Lung (tissue), 12 donors: ENCODE measurements around the gene SCD. TPM values are rescaled to one million over a fixed set of nuclear protein-coding genes. Genes with fewer than 3 reads are reported as not detected.

Source experiments
- ATAC-seq: fragments of 200-7000 bp; cut with Tn5 transposase; one replicate; pipeline ENCODE4 v1.9.1; 2020; ENCODE audit warnings: moderate number of reproducible peaks; ENCODE audit not compliant: insufficient read depth, low FRiP score
- DNase-seq, 3 donors: peaks; one replicate each; pipeline ENCODE4 v3.0.0-alpha.2; 2013 to 2017
- H3K27ac ChIP-seq, 2 donors: one replicate each; pipeline ENCODE4 v1.5.1; 2013; ENCODE audit warnings: mild to moderate bottlenecking in 2 of 2, moderate library complexity in 2 of 2, control low read depth in 1 of 2, inconsistent platforms in 1 of 2, low read depth in 1 of 2, low read length in 1 of 2
- H3K27me3 ChIP-seq, 3 donors: one replicate each; pipeline ENCODE4 v1.5.1; 2013; ENCODE audit warnings: low read length in 2 of 3; ENCODE audit not compliant: control insufficient read depth in 3 of 3, insufficient read depth in 3 of 3
- H3K36me3 ChIP-seq, 4 donors: one replicate each; pipeline ENCODE4 v1.5.1; 2013; ENCODE audit warnings: low read length in 4 of 4, mild to moderate bottlenecking in 1 of 4, moderate library complexity in 1 of 4; ENCODE audit not compliant: control insufficient read depth in 4 of 4, insufficient read depth in 4 of 4
- H3K4me1 ChIP-seq, 5 donors: one replicate each; pipeline ENCODE4 v1.5.1; 2013; ENCODE audit warnings: low read length in 5 of 5, mild to moderate bottlenecking in 2 of 5, moderate library complexity in 1 of 5; ENCODE audit not compliant: control insufficient read depth in 5 of 5, insufficient read depth in 5 of 5
- H3K4me3 ChIP-seq: one replicate; pipeline ENCODE4 v1.5.1; 2013; ENCODE audit warnings: mild to moderate bottlenecking, control low read depth, moderate library complexity
- H3K9ac ChIP-seq, 2 donors: one replicate each; pipeline ENCODE4 v1.5.1; 2013; ENCODE audit warnings: low read length in 2 of 2, control low read depth in 1 of 2; ENCODE audit not compliant: insufficient read depth in 1 of 2
- H3K9me3 ChIP-seq, 4 donors: one replicate each; pipeline ENCODE4 v1.5.1; 2013; ENCODE audit warnings: low read length in 3 of 4, mild to moderate bottlenecking in 1 of 4, moderate library complexity in 1 of 4; ENCODE audit not compliant: control insufficient read depth in 4 of 4, insufficient read depth in 3 of 4
- CTCF ChIP-seq: IDR thresholded peaks from 2 replicates; pipeline ENCODE4 v1.5.1; 2012; ENCODE audit warnings: mild to moderate bottlenecking; ENCODE audit errors: control extremely low read depth, extremely low read depth
- WGBS, 2 donors: extraction: QIAGEN DNeasy Blood & Tissue Kit; methylation state at CpG; one replicate each; pipeline ENCODE4 v1.1.7; 2013; 5-methylcytosine and 5-hydroxymethylcytosine counted together
- polyA plus RNA-seq, 2 donors: library from polyadenylated mRNA; stranded (reverse); fragments of 200-250 nt; gene quantifications; one replicate each; pipeline ENCODE4 v1.2.1, GENCODE V29; 2013
- total RNA-seq, 2 donors: library from RNA; depleted of rRNA in 1 of 2; stranded (reverse); fragments of >200 nt in 1 of 2; gene quantifications; one replicate each; pipeline ENCODE4 v1.2.1, GENCODE V29; 2014 to 2021
- donor health status: control.
- donor health status: control.
- donor health status: Bipolar disorder and iron deficiency.
- donor health status: healthy.
- donor health status: DM: yes; HTN: yes; CAD: no.

The SCD gene
- total and polyA plus RNA-seq, 4 donors: 136 to 383 (median 239) TPM

- TF ChIP-seq CTCF: no peak
- no peak overlapping the region for H3K9ac ChIP-seq
- no peaks in the 10 kb centered on the region for H3K9me3 ChIP-seq
- ATAC-seq (no peak), DNase-seq (no peak)
- H3K4me1 ChIP-seq: no peaks in the 10 kb centered on the region
- WGBS, 2 donors: 97 to 100% methylated on average over 4 of the region's 4 CpGs
- peaks cover 0 to 4% (median 0%) of the 10 kb centered on the region in 3 donors for H3K27me3 ChIP-seq
- H3K27ac ChIP-seq: no peak overlapping the region
- no peaks in the 10 kb centered on the region for H3K36me3 ChIP-seq
- no peak overlapping the region for H3K4me3 ChIP-seq
Measured at GRCh38 chr10:100396605-100397004, 49.6 kb downstream of the SCD start.

- DNase-seq (no peak), ATAC-seq (no peak)
- H3K4me1 ChIP-seq: peaks cover 0 to 2% (median 0%) of the 10 kb centered on the region in 5 donors
- H3K27me3 ChIP-seq: no peaks in the 10 kb centered on the region
- WGBS, 2 donors: 63 to 69% methylated on average over 4 of the region's 4 CpGs
- H3K36me3 ChIP-seq: no peaks in the 10 kb centered on the region
- no peak for TF ChIP-seq CTCF
- no peak overlapping the region for H3K4me3 ChIP-seq
- peaks cover 0 to 3% (median 0%) of the 10 kb centered on the region in 4 donors for H3K9me3 ChIP-seq
- H3K9ac ChIP-seq: no peak overlapping the region
- no peak overlapping the region for H3K27ac ChIP-seq
Measured at GRCh38 chr10:100401631-100402328, 54.7 kb downstream of the SCD start.

GRCh38 chr10:100403734-100404133 is 56.7 kb downstream of the SCD start:
- no peaks in the 10 kb centered on the region for H3K27me3 ChIP-seq
- H3K4me3 ChIP-seq: no peak overlapping the region
- H3K9ac ChIP-seq: no peak overlapping the region
- 67 to 82% methylated on average over 3 of the region's 3 CpGs for WGBS, 2 donors
- no peak overlapping the region for H3K27ac ChIP-seq
- H3K9me3 ChIP-seq: peaks cover 0 to 3% (median 0%) of the 10 kb centered on the region in 4 donors
- H3K36me3 ChIP-seq: no peaks in the 10 kb centered on the region
- TF ChIP-seq CTCF: no peak
- no peak for ATAC-seq
- no peak for DNase-seq
- peaks cover 0 to 2% (median 0%) of the 10 kb centered on the region in 5 donors for H3K4me1 ChIP-seq

- WGBS, 2 donors: 76 to 79% methylated on average over 3 of the region's 3 CpGs
- no peak for TF ChIP-seq CTCF
- no peak for ATAC-seq
- H3K9ac ChIP-seq: no peak overlapping the region
- H3K9me3 ChIP-seq: no peaks in the 10 kb centered on the region
- no peak overlapping the region for H3K4me3 ChIP-seq
- H3K27me3 ChIP-seq: no peaks in the 10 kb centered on the region
- no peaks in the 10 kb centered on the region for H3K36me3 ChIP-seq
- H3K4me1 ChIP-seq: no peaks in the 10 kb centered on the region
- no peak for DNase-seq
- H3K27ac ChIP-seq: no peak overlapping the region
Measured at GRCh38 chr10:100413173-100413572, 66.1 kb downstream of the SCD start.
